Activated CD8-positive, alpha-beta memory T cell treated with anti-CD3 and anti-CD28 coated beads, Interleukin-2, amount 50 U/mL, for 1 hour (primary cell): Measurements from ENCODE around the gene KIAA1671.

Source experiments
- DNase-seq: peaks from one replicate; pipeline ENCODE4 v3.0.0-alpha.2; 2020; ENCODE audit errors: extremely low read depth

The KIAA1671 gene

DNA sequence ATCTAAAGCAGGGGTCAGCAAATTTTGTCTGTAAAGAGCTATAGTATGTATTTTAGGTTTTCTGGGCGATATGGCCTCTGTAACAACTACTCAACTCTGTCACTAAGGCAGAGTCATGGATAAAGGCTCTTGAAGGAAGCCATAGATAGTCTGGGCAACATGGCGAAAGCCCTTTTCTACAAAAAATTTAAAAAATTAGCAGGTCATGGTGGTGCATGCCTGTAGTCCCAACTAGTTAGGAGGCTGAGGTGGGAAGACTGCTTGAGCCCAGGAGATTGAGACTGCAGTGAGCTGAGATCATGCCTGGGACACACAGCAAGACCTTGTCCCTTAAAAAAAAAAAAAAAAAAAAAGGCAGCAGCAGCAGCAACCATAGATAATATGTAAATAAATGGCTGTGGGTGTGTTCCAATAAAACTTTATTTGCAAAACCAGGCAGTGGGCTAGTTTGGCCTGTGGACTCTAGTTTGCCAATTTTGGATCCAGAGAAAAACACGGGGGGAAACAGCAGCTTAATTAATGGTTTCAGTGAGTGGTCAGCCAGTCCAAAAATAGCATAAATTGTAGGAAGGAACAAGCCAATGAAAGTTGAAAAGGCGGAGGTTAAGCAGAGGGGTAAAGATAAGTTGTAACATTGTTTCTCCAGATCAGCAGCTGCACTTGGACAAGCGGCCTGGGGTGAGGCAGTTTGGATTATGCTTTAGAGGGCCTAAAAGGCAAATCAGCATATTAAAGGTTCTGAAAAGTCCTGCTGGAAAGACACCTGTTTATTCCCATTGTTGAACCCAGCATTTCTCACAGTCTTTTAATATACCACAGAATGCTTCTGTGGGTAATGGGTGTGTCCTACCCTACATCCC, 62.6 kb downstream of the KIAA1671 start:
- DNase-seq, result no peak

- no peak for DNase-seq
Measured at GRCh38 chr22:25016311-25016710, 63.8 kb downstream of the KIAA1671 start.

DNA sequence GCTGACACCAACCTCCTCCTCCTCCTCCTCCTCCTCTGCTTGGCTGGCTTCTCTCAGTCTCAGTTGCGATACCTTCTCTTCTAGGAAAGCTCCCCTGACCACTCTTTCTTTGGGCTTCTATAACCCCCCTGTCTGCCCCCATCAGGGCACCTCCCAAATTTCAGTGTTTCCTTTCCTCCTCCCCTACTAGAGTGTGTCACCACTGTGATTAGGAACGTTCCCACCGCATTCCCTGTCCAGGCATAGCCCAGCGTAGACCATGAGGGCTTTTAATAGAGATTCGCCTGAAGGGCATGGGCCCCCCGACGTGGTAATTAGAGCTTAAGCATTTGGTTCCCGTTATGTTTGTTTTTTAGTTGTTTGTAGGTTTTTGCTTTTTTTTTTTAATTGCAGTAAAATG, 65.5 kb downstream of the KIAA1671 start:
- DNase-seq, result no peak

DNA sequence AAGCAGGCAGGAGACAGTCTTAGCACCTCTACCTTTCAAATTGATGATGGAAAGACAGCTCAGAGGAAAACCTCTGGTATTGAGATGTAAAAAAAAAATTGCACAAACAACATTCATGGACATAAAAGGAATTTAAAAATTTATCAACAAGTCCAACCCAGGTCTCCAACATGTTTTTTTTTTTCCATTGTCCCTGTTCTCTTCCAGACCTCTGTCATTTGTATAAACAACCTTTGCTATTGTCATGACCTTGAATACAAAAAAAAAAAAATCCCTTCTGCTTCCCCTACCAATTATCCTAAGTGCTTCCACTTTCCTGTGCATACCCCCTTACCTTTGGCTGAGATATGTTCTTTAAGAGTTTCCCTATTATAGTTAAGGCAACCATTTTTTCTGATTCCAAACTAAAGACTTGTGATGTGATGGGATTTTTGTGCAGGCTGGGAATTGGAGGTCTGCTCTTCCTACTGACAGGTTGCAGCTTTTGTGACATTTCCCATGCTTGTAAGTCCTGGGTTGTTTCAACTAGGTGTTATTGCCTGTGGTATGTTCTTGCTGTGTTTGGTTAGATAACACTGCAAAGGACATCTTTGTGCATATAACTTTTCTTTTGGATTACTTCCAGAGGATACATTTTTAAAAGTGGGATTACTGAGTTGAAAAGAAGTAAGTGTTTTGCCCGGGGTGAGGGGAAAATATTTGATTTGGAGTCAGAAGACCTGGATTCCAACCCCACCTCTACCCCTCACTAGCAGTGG, 67.1 kb downstream of the KIAA1671 start:
- DNase-seq, result no peak

- DNase-seq, result no peak
Measured at GRCh38 chr22:25021409-25021808, 68.9 kb downstream of the KIAA1671 start.

GRCh38 chr22:25021976-25022711, 69.6 kb downstream of the KIAA1671 start:
- no peak for DNase-seq

DNA sequence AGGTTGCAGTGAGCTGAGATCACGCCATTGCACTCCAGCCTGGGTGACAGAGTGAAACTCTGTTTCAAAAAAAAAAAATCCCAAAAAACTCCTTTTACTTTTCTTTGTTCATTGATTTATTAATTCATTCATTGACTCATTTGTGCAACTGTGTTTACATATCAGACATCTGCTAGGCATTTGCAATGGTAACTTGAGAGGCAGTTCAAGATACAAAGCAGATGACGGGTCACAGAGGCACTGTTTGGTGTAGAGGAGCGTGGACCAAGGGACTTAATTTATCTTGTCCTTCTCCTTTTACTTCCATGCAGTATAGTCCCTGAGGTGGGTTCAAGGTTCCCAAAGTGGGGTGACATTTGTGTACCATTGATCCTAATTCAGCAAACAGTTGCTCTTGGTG, 71.4 kb downstream of the KIAA1671 start:
- DNase-seq, result no peak

- DNase-seq, result no peak
Measured at GRCh38 chr22:25024895-25025294, 72.4 kb downstream of the KIAA1671 start.

- DNase-seq, result no peak
Measured at GRCh38 chr22:25025491-25026400, 73.2 kb downstream of the KIAA1671 start.

- DNase-seq, result no peak
Measured at GRCh38 chr22:25027043-25027906, 74.8 kb downstream of the KIAA1671 start.

DNA sequence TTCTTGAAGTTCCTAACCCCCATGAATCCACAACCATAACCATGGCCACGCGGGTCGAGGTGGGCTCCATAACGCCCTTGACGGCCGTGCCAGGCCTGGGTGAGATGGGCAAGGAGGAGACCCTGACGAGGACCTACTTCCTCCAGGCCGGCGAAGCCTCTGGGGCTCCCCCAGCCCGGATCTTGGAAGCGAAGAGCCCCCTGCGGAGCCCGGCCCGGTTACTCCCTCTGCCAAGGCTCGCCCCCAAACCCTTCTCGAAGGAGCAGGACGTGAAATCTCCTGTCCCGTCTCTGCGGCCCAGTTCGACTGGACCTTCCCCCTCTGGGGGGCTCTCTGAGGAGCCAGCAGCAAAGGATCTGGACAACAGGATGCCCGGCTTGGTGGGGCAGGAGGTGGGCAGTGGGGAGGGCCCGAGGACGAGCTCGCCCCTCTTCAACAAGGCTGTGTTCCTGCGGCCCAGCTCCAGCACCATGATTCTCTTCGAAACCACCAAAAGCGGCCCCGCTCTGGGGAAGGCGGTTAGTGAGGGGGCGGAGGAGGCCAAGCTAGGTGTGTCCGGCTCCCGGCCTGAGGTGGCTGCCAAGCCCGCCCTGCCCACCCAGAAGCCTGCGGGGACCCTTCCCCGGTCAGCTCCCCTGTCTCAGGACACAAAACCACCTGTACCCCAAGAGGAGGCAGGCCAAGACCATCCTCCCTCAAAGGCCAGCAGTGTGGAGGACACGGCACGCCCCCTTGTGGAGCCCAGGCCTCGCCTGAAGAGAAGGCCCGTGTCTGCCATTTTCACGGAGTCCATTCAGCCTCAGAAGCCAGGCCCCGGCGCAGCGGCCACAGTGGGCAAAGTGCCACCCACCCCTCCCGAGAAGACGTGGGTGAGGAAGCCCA, 75.7 kb downstream of the KIAA1671 start:
- no peak for DNase-seq

GRCh38 chr22:25028841-25029141, 76.3 kb downstream of the KIAA1671 start:
- no peak for DNase-seq

DNA sequence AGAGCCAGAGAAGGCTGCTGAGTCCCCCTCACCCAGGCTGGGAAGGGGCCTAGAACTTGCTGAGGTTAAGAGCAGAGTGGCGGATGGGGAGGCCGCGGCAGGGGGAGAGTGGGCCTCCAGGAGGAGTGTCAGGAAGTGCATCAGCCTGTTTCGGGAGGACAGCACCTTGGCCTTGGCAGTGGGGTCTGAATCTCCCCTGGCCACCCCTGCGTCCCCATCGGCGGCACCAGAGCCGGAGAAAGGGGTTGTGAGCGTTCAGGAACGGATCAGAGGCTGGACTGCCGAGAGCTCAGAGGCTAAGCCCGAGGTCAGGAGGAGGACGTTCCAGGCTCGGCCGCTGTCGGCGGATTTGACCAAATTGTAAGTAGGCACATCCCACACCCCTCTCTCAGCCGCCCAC, 76.7 kb downstream of the KIAA1671 start:
- DNase-seq, result no peak

- DNase-seq, result no peak
Measured at GRCh38 chr22:25030636-25031035, 78.1 kb downstream of the KIAA1671 start.

DNA sequence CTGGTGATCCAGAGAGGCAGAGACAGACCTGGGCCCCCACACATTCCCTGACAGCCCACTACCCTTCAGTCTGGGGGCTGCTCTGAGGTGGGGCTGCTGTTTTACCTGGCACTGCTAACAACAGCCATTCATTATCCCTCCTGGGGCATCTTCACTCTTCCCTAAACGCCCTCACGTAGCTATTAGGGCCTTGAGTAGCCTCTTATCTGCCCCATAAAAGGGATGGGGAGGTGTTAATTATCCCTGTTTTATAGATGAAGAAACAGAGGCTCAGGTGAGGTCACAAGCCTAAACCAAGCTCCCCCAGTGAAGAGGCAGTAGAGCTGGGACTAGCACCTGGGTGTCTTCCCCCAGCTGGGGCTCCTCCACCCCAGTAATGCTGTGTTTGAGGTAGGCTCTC, 79.5 kb downstream of the KIAA1671 start:
- no peak for DNase-seq

DNA sequence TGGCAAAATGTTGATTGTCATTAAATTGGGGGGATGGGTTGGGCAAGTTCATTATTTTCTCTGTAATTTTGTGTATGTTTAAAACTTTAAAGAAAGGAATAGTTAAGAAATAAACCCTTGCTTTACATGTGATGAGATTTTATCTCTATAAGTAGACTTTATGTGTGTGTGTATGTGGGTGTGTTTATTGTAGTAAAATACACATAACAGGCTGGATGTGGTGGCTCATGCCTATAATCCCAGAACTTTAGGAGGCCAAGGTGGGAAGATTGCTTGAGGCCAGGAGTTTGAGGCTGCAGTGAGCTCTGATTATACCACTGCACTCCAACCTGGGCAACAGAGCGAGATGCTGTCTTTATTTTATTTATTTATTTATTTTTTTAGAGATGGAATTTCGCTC, 83.2 kb downstream of the KIAA1671 start:
- no peak for DNase-seq

- DNase-seq, result no peak
Measured at GRCh38 chr22:25038239-25038638, 85.7 kb downstream of the KIAA1671 start.

- no peak for DNase-seq
Measured at GRCh38 chr22:25038771-25039170, 86.3 kb downstream of the KIAA1671 start.

GRCh38 chr22:25039255-25039654, 86.7 kb downstream of the KIAA1671 start:
- no peak for DNase-seq

DNA sequence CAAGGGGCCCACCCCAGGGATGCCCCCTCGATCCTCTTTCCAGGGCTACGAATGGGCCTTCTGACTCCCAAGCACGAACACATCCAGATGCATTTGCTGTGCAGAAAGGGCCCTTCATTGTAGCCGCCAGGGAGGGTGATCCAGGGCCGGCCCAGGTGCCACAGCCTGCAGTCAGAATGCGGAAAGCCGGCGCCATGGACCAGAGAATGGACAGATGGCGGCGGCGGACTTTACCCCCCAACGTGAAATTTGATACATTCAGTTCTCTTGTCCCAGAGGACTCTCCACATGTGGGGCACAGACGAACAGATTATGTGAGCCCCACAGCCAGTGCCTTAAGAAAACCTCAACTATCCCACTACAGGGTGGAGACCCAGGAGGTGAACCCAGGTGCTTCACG, 87.2 kb downstream of the KIAA1671 start:
- no peak for DNase-seq
